IMR-90 (cell line): ENCODE measurements around the gene RNF182.

ENCODE experiments used
- CHD1 ChIP-seq: IDR thresholded peaks from 2 replicates; pipeline ENCODE4 v1.6.1; 2012; ENCODE audit warnings: low read depth, low read length, improper control_type of control experiment
- POLR2A ChIP-seq: IDR thresholded peaks from 2 replicates; pipeline ENCODE4 v1.6.1; 2012; ENCODE audit warnings: mild to moderate bottlenecking, low read depth, low read length
- TF ChIP-seq, protein P1 (sequence below): conservative IDR thresholded peaks from 2 replicates; pipeline ENCODE4 v1.5.1; 2012; ENCODE audit warnings: mild to moderate bottlenecking, low read depth, low read length, improper control_type of control experiment

DNA sequence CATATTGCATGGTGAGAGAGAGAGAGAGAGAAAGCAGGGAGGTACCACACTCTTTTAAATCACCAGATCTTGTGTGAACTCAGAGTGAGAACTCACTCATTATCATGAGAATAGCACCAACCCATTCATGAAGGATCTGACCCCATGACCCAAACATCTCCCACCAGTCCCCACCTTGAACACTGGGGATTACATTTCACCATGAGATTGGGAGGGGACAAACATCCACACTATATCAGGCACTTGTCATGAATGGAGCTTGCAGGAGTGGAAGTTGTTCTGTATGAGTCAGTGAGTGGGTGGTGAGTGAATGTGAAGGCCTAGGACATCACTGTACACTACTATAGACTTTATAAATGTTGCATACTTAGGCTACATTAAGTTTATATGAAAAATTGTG, 47.7 kb upstream of the RNF182 start:
- TF ChIP-seq, protein P1, sequence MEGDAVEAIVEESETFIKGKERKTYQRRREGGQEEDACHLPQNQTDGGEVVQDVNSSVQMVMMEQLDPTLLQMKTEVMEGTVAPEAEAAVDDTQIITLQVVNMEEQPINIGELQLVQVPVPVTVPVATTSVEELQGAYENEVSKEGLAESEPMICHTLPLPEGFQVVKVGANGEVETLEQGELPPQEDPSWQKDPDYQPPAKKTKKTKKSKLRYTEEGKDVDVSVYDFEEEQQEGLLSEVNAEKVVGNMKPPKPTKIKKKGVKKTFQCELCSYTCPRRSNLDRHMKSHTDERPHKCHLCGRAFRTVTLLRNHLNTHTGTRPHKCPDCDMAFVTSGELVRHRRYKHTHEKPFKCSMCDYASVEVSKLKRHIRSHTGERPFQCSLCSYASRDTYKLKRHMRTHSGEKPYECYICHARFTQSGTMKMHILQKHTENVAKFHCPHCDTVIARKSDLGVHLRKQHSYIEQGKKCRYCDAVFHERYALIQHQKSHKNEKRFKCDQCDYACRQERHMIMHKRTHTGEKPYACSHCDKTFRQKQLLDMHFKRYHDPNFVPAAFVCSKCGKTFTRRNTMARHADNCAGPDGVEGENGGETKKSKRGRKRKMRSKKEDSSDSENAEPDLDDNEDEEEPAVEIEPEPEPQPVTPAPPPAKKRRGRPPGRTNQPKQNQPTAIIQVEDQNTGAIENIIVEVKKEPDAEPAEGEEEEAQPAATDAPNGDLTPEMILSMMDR, result no peak
- TF ChIP-seq CHD1, result no peak
- TF ChIP-seq POLR2A, result no peak
